Muscle layer of colon (tissue), 2 donors: ENCODE data around the gene ABCC5.
"Not testable (repeated sequence)": the region's sequence is repeated elsewhere in the genome, so short reads cannot be mapped to it uniquely, and the experiment has no call there.

Experiments
- H3K27ac ChIP-seq: one replicate; pipeline ENCODE4 v1.7.0; 2013; ENCODE audit warnings: low read depth, mild to moderate bottlenecking, low read length, moderate library complexity
- H3K27me3 ChIP-seq, 2 donors: one replicate each; pipeline ENCODE4 v1.7.0; 2013; ENCODE audit warnings: low read length in 2 of 2, mild to moderate bottlenecking in 2 of 2; ENCODE audit not compliant: insufficient read depth in 2 of 2, control insufficient read depth in 1 of 2
- H3K36me3 ChIP-seq: one replicate; pipeline ENCODE4 v1.7.0; 2013; ENCODE audit warnings: mild to moderate bottlenecking, low read length; ENCODE audit not compliant: insufficient read depth
- H3K4me1 ChIP-seq: one replicate; pipeline ENCODE4 v1.7.0; 2013; ENCODE audit warnings: mild to moderate bottlenecking, low read length; ENCODE audit not compliant: insufficient read depth
- H3K4me3 ChIP-seq, 2 donors: one replicate each; pipeline ENCODE4 v1.7.0; 2013; ENCODE audit warnings: low read length in 2 of 2, low read depth in 1 of 2, mild to moderate bottlenecking in 1 of 2, moderate library complexity in 1 of 2
- H3K9ac ChIP-seq: one replicate; pipeline ENCODE4 v1.7.0; 2013; ENCODE audit warnings: low read length
- H3K9me3 ChIP-seq: one replicate; pipeline ENCODE4 v1.7.0; 2013; ENCODE audit warnings: mild to moderate bottlenecking, low read length
- donor health status: abdominal sarcoma.
- donor health status: Adenocarcinoma of cecum.

Gene ABCC5

DNA sequence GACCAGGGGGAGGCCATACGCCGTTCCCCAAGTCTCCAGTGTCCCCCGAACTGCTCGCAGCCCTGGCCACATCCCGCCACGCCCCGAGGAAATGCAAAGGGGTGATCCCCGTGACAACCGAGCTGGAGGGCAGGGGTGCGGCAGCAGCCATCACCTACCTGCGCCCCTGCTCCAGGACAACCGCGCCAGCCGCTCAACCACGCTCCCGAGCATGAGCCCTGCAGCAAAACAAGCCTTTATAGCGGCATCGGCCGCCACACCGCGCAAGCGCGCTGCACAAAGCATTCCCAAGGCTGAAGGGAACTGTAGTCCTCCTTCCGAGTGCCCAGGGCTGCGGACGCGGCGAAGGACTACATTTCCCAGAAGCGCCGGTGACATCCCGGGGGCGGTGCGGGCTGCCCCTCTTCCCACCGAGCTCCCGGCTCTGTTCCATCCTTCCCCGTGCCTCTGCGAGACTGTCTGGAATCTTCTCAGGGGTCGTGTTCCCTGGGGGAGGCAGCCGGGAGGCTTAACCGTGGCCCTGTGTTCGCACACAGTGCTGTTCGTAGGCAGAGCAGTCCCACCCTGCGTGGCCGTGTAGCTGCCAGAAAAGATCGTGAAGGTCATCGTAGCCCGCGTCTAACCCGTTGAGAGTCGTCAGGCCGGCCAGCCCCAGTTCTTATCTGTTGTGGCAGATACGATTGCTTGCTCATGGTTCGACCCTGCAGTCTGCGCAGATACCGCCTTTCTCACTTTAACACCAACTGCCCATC is at the start of gene ABCC5:
TSS of gene ABCC5 (minus strand) at position 213 of the 752 bp plus-strand sequence. CDS start 3,492 bp downstream, outside the sequence.
- no peaks in the 10 kb centered on the region for H3K27me3 ChIP-seq
- peak within 1 kb of the TSS; percentile 81 for H3K27ac ChIP-seq
- H3K9me3 ChIP-seq, result no peaks in the 10 kb centered on the region
- H3K9ac ChIP-seq, result peak within 1 kb of the TSS; percentile 73
- peak within 1 kb of the TSS; percentile 90 to 98 for H3K4me3 ChIP-seq
- H3K4me1 ChIP-seq, result peaks cover 13% of the 10 kb centered on the region
- H3K36me3 ChIP-seq, result peaks cover 5% of the 10 kb centered on the region

DNA sequence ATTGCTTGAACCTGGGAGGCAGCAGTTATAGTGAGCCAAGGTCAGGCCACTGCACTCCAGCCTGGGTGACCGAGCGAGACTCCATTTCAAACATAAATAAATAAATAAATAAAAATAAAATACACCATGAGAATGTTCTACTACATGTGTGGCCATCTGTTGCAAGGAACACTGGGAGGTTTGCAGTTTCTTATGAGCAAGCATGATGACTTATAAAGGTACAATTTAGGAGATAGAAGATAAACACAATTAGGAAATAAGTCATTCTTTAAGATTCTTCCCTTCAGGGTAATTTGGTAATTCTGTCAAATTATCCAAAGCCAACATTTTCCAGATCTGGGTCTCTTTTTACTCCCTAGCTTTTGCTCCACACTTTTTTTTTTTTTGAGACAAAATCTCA is 48.5 kb upstream of the ABCC5 start:
- Histone ChIP-seq H3K36me3 (no peaks in the 10 kb centered on the region), H3K4me1 (no peaks in the 10 kb centered on the region)

DNA sequence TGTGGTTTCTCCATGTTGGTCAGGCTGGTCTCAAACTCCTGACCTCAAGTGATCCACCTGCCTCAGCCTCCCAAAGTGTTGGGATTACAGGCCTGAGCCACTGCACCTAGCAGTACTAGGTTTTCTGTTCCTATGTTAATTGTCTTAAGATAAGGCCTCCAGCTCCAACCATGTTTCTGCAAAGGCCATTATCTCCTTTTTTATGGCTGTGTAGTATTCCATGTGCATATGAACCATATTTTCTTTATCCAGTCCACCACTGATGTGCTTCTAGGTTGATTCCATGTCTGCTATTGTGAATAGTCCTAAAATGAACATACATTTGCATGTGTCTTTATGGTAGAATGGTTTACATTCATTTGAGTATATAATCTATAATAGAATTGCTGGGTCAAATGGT is 45.0 kb upstream of the ABCC5 start:
- Histone ChIP-seq H3K4me3 (no peak overlapping the region), H3K9me3 (no peaks in the 10 kb centered on the region), H3K27ac (no peak overlapping the region), H3K36me3 (no peaks in the 10 kb centered on the region), H3K9ac (no peak overlapping the region), H3K4me1 (no peaks in the 10 kb centered on the region), H3K27me3 (no peaks in the 10 kb centered on the region)

More for the DNA sequence above, 48.5 kb upstream of the ABCC5 start:
- H3K27ac ChIP-seq, result no peak overlapping the region
- H3K9me3 ChIP-seq, result no peaks in the 10 kb centered on the region
- H3K4me3 ChIP-seq, result no peak overlapping the region
- H3K27me3 ChIP-seq, result no peaks in the 10 kb centered on the region
- H3K9ac ChIP-seq, result no peak overlapping the region

DNA sequence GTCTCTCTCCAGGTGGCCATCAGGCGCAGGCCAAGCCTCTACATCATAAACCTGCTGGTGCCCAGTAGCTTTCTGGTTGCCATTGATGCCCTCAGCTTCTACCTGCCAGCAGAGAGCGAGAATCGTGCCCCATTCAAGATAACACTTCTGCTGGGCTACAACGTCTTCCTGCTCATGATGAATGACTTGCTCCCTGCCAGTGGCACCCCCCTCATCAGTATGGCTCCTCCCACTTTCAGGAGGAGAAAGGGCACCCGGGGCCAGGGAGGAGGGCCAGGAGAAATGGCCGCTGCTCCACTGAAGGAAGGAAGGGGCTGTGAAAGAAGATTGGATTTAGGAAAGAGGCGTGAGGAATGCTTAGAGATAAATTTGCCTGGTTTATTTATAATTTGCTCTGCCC is 41.7 kb upstream of the ABCC5 start:
- Histone ChIP-seq H3K4me3 (no peak overlapping the region), H3K9me3 (no peaks in the 10 kb centered on the region), H3K36me3 (no peaks in the 10 kb centered on the region), H3K27ac (no peak overlapping the region), H3K27me3 (no peaks in the 10 kb centered on the region), H3K4me1 (no peaks in the 10 kb centered on the region), H3K9ac (no peak overlapping the region)

DNA sequence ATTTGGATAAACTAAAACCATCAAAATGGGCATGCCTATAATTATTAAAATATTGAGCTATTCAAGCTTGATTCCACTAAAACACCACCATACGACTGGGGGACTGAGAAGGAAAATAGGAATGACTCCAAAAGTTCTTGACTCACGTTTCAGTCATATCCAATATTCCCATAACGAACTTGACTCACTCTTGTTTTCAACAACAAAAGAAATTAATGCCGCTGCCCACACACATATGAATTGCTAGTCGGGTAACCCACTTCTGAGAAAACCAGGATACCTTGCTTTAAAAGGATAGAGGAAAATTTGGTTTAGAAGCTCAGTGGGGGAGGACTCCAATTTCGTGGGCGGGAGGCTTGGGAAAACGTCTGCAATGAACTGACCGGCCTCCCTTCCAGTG is 40.3 kb upstream of the ABCC5 start:
- H3K27me3 ChIP-seq, result no peaks in the 10 kb centered on the region
- no peaks in the 10 kb centered on the region for H3K4me1 ChIP-seq
- no peak overlapping the region for H3K4me3 ChIP-seq
- H3K27ac ChIP-seq, result no peak overlapping the region
- no peak overlapping the region for H3K9ac ChIP-seq
- no peaks in the 10 kb centered on the region for H3K36me3 ChIP-seq
- no peaks in the 10 kb centered on the region for H3K9me3 ChIP-seq

DNA sequence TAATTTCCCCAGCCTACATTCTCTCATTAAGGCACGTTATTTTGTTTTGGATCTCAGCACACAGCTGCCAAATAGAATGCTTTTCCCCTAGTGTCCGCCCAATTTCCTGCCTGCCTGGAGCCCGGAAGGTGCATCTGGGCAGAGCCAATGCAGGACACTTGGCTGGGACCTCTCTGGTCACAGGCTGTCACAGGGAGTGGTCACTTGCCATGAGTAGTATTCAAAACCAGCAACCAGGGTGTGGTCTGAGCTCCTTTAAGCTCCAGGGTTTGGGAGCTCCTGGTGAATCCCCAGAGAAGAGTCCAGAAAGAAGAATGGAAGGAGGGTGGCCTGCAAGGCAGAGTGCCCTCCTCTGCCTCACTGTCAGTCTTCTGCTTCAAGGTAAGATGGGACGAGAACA is 35.1 kb upstream of the ABCC5 start, which contains the start of gene HTR3C:
TSS of gene HTR3C (plus strand) at position 281 of the 400 bp plus-strand sequence. CDS start at position 315, 34 bp downstream.
- Histone ChIP-seq H3K27ac (no peak within 1 kb of the TSS), H3K4me1 (no peaks in the 10 kb centered on the region), H3K27me3 (no peaks in the 10 kb centered on the region), H3K9me3 (no peaks in the 10 kb centered on the region), H3K9ac (no peak within 1 kb of the TSS), H3K36me3 (no peaks in the 10 kb centered on the region), H3K4me3 (no peak within 1 kb of the TSS)

DNA sequence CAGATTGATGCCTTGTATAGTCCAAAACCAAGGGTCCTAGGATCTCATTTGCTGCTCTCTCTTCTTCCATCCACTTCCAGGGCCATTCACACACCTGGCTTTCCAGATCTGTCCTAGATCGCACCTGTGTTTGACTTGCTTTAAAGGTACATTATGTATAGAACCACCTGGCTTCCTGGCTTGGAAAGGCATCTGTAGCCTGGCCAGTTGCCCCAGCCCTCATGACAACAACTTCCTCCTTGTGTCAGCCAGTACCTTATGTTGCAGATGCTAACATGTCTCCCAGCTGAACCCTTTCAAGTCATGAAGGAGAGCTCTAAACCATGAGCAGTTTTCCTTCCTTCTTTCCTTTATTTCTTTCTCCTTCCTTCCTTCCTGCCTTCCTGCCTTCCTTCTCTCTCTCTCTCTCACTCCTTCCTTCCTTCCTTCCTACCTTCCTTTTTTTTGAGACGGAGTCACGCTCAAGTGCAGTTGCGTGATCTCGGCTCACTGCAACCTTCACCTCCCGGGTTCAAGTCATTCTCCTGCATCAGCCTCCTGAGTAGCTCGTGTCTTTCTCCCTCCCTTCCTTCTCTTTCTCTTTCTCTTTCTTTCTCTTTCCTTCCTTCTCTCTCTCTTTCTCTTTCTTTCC is 32.6 kb upstream of the ABCC5 start:
- H3K36me3 ChIP-seq, result no peaks in the 10 kb centered on the region
- no peaks in the 10 kb centered on the region for H3K9me3 ChIP-seq
- no peaks in the 10 kb centered on the region for H3K4me1 ChIP-seq
- no peak overlapping the region for H3K4me3 ChIP-seq
- H3K9ac ChIP-seq, result no peak overlapping the region
- no peaks in the 10 kb centered on the region for H3K27me3 ChIP-seq
- no peak overlapping the region for H3K27ac ChIP-seq

DNA sequence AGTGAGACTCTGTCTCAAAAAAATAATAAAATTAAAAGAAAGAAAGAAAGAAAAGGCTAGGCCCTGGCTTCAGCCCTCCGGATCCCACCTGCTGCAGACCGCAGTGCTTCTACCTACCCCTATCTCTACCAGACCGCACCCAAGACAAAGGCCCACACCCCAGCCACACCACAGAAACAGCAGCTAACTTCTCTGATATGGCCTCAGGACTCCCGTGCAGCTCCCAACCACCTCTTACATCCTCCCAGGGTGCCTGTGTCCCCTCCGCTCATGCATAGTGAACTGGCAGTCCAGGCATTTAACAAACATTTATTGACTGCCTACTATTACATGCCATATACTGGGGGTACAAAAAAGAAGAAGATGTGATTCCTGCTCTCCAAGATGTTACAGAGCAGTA is 28.3 kb upstream of the ABCC5 start:
- H3K36me3 ChIP-seq, result no peaks in the 10 kb centered on the region
- no peak overlapping the region for H3K9ac ChIP-seq
- no peak overlapping the region for H3K27ac ChIP-seq
- no peaks in the 10 kb centered on the region for H3K27me3 ChIP-seq
- no peaks in the 10 kb centered on the region for H3K9me3 ChIP-seq
- no peak overlapping the region for H3K4me3 ChIP-seq
- no peaks in the 10 kb centered on the region for H3K4me1 ChIP-seq

DNA sequence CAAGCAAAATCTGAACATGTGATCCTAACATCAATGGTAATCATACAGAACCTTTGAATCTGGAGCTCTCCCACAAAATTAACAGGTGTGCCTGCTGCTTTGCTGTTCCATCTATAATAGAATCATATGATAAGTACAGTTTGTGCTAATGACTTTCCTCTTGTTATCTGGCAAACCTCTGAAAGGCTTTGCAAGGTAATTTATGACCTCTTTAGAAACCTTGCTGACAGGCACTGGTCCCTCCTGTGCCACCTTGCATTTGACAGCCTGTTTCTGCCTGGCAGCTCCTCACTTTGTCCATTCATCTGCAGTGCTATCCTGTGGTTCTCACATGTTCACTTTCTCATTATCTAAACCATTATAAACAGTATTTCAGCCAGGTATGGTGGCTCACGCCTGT is 24.9 kb upstream of the ABCC5 start:
- Histone ChIP-seq H3K4me3 (no peak overlapping the region), H3K27me3 (no peaks in the 10 kb centered on the region), H3K27ac (no peak overlapping the region), H3K9ac (no peak overlapping the region), H3K36me3 (no peaks in the 10 kb centered on the region), H3K9me3 (no peaks in the 10 kb centered on the region), H3K4me1 (no peaks in the 10 kb centered on the region)

DNA sequence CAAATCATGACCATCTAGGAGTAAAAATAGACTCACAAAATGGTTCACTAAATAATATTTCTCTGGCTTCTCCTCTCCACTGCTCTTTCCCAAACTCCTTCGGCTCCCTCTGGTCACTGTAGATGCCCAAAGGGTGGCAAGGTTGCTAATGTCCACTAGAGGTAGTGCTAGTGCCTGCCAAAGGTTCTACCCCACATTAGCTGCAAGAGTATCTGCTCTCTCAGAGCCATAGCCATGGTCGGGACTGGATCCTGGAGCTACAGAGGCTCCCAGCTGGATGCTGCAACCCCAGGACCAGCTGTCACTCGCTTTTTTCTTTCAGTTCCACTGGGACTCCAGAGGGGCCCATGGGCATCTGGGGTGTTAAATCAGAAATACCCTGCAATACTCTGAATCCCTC is 22.3 kb upstream of the ABCC5 start:
- Histone ChIP-seq H3K36me3 (no peaks in the 10 kb centered on the region), H3K9me3 (no peaks in the 10 kb centered on the region), H3K27ac (no peak overlapping the region), H3K9ac (no peak overlapping the region), H3K4me3 (no peak overlapping the region), H3K4me1 (no peaks in the 10 kb centered on the region), H3K27me3 (no peaks in the 10 kb centered on the region)

DNA sequence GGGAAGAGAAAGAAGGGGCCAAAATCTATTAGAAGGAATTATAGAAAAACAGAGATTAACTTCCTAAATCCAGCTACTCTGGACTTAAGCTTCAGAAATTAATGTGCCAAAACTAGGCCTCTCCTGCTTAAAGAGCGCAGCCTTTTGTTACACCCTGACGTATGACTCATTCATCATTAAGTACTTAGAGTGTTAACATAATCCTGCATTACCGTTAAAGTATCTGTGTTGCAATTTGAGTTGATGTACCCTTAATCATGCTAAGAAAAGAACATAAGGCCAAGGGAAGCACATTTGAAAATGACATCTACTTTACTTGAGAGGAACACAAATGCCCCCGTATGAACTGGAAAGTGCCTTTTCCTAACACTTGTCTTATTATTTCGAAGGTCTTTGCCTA is 21.7 kb upstream of the ABCC5 start:
- Histone ChIP-seq H3K9me3 (no peaks in the 10 kb centered on the region), H3K4me3 (no peak overlapping the region), H3K27ac (no peak overlapping the region), H3K36me3 (no peaks in the 10 kb centered on the region), H3K9ac (no peak overlapping the region), H3K4me1 (no peaks in the 10 kb centered on the region), H3K27me3 (no peaks in the 10 kb centered on the region)

DNA sequence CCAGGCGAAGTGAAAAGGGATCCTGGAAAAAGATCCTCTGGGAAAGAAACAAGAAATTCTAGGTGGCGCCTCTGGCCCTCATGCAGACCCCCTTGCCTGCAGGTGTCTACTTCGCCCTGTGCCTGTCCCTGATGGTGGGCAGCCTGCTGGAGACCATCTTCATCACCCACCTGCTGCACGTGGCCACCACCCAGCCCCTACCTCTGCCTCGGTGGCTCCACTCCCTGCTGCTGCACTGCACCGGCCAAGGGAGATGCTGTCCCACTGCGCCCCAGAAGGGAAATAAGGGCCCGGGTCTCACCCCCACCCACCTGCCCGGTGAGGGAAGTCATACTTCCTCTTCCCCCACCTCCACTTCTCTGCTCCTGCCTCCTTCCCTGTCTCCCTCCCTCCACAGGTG is 20.6 kb upstream of the ABCC5 start:
- not testable (repeated sequence) for H3K4me1 ChIP-seq, H3K27me3 ChIP-seq, H3K27ac ChIP-seq, H3K9ac ChIP-seq, H3K9me3 ChIP-seq, H3K36me3 ChIP-seq, H3K4me3 ChIP-seq
